Activated T-cell treated with anti-CD3 and anti-CD28 coated beads, Interleukin-2, amount 50 U/mL, for 24 hours (primary cell): ENCODE results near the gene THEM5.

Experiments
- DNase-seq: peaks from one replicate; pipeline ENCODE4 v3.0.0-alpha.2; 2020
- H3K27ac Mint-ChIP-seq: 2 replicates; pipeline ENCODE4 v1.8.0; 2020; ENCODE audit warnings: mild to moderate bottlenecking, mixed read lengths
- H3K27me3 Mint-ChIP-seq: 2 replicates; pipeline ENCODE4 v1.8.0; 2020; ENCODE audit warnings: mixed read lengths
- H3K36me3 Mint-ChIP-seq: 2 replicates; pipeline ENCODE4 v1.8.0; 2020; ENCODE audit warnings: low read depth, mixed read lengths
- H3K4me1 Mint-ChIP-seq: 2 replicates; pipeline ENCODE4 v1.8.0; 2020; ENCODE audit warnings: low read depth, mixed read lengths
- H3K4me3 Mint-ChIP-seq: 2 replicates; pipeline ENCODE4 v1.8.0; 2020; ENCODE audit warnings: mild to moderate bottlenecking, moderate library complexity, mixed read lengths
- H3K9me3 Mint-ChIP-seq: 2 replicates; pipeline ENCODE4 v1.8.0; 2020; ENCODE audit warnings: mixed read lengths

The THEM5 gene

GRCh38 chr1:151814426-151814825, 39.1 kb downstream of the THEM5 start:
- Mint-ChIP-seq H3K27ac (no peak overlapping the region), H3K4me3 (no peak overlapping the region), H3K9me3 (no peaks in the 10 kb centered on the region), H3K27me3 (no peaks in the 10 kb centered on the region), H3K4me1 (peaks cover 36% of the 10 kb centered on the region), H3K36me3 (no peaks in the 10 kb centered on the region)
- no peak for DNase-seq

- peaks cover 32% of the 10 kb centered on the region for H3K4me1 Mint-ChIP-seq
- DNase-seq = no peak
- no peaks in the 10 kb centered on the region for H3K9me3 Mint-ChIP-seq
- H3K36me3 Mint-ChIP-seq = no peaks in the 10 kb centered on the region
- no peak overlapping the region for H3K27ac Mint-ChIP-seq
- H3K27me3 Mint-ChIP-seq = no peaks in the 10 kb centered on the region
- H3K4me3 Mint-ChIP-seq = no peak overlapping the region
Observed at GRCh38 chr1:151813271-151813977, 40.1 kb downstream of the THEM5 start.

GRCh38 chr1:151811181-151811580, 42.3 kb downstream of the THEM5 start:
- H3K27me3 Mint-ChIP-seq = no peaks in the 10 kb centered on the region
- no peak overlapping the region for H3K27ac Mint-ChIP-seq
- H3K36me3 Mint-ChIP-seq = no peaks in the 10 kb centered on the region

GRCh38 chr1:151809985-151810556, 43.4 kb downstream of the THEM5 start:
- Mint-ChIP-seq H3K27ac (no peak overlapping the region), H3K4me1 (peaks cover 9% of the 10 kb centered on the region), H3K36me3 (no peaks in the 10 kb centered on the region), H3K27me3 (no peaks in the 10 kb centered on the region), H3K9me3 (no peaks in the 10 kb centered on the region), H3K4me3 (no peak overlapping the region)
- DNase-seq = no peak

More at GRCh38 chr1:151811181-151811580, 42.3 kb downstream of the THEM5 start:
- no peak overlapping the region for H3K4me3 Mint-ChIP-seq
- H3K9me3 Mint-ChIP-seq = no peaks in the 10 kb centered on the region
- no peak for DNase-seq
- H3K4me1 Mint-ChIP-seq = peaks cover 20% of the 10 kb centered on the region

GRCh38 chr1:151809290-151809984, 44.1 kb downstream of the THEM5 start:
- no peaks in the 10 kb centered on the region for H3K27me3 Mint-ChIP-seq
- no peak overlapping the region for H3K4me3 Mint-ChIP-seq
- peaks cover 4% of the 10 kb centered on the region for H3K4me1 Mint-ChIP-seq
- no peaks in the 10 kb centered on the region for H3K9me3 Mint-ChIP-seq
- H3K27ac Mint-ChIP-seq = no peak overlapping the region
- H3K36me3 Mint-ChIP-seq = no peaks in the 10 kb centered on the region
- no peak for DNase-seq

GRCh38 chr1:151807766-151808165, 45.7 kb downstream of the THEM5 start:
- H3K27ac Mint-ChIP-seq = no peak overlapping the region
- peaks cover 3% of the 10 kb centered on the region for H3K4me1 Mint-ChIP-seq
- DNase-seq = no peak
- H3K36me3 Mint-ChIP-seq = no peaks in the 10 kb centered on the region
- no peaks in the 10 kb centered on the region for H3K9me3 Mint-ChIP-seq
- no peaks in the 10 kb centered on the region for H3K27me3 Mint-ChIP-seq
- no peak overlapping the region for H3K4me3 Mint-ChIP-seq

- no peak overlapping the region for H3K4me3 Mint-ChIP-seq
- DNase-seq = no peak
- no peaks in the 10 kb centered on the region for H3K27me3 Mint-ChIP-seq
- no peaks in the 10 kb centered on the region for H3K36me3 Mint-ChIP-seq
- H3K4me1 Mint-ChIP-seq = no peaks in the 10 kb centered on the region
- no peak overlapping the region for H3K27ac Mint-ChIP-seq
- no peaks in the 10 kb centered on the region for H3K9me3 Mint-ChIP-seq
Observed at GRCh38 chr1:151807131-151807530, 46.4 kb downstream of the THEM5 start.

- Mint-ChIP-seq H3K27ac (no peak overlapping the region), H3K9me3 (no peaks in the 10 kb centered on the region), H3K27me3 (no peaks in the 10 kb centered on the region), H3K4me1 (no peaks in the 10 kb centered on the region), H3K36me3 (no peaks in the 10 kb centered on the region), H3K4me3 (no peak overlapping the region)
- no peak for DNase-seq
Observed at GRCh38 chr1:151806170-151806569, 47.3 kb downstream of the THEM5 start.

- Mint-ChIP-seq H3K27ac (no peak within 1 kb of the TSS), H3K4me1 (peaks cover 3% of the 10 kb centered on the region), H3K9me3 (no peaks in the 10 kb centered on the region), H3K4me3 (no peak within 1 kb of the TSS), H3K36me3 (no peaks in the 10 kb centered on the region), H3K27me3 (no peaks in the 10 kb centered on the region)
- no peak for DNase-seq
Observed at GRCh38 chr1:151805066-151805820, 48.3 kb downstream of the THEM5 start, which contains the start of gene LINGO4. TSS of gene LINGO4 (minus strand) at chr1:151805419. CDS start at chr1:151802704, 2,715 bp downstream.

- Mint-ChIP-seq H3K9me3 (no peaks in the 10 kb centered on the region), H3K4me1 (peaks cover 3% of the 10 kb centered on the region), H3K4me3 (no peak overlapping the region), H3K27ac (no peak overlapping the region), H3K27me3 (no peaks in the 10 kb centered on the region), H3K36me3 (no peaks in the 10 kb centered on the region)
- no peak for DNase-seq
Observed at GRCh38 chr1:151803915-151804314, 49.6 kb downstream of the THEM5 start.

GRCh38 chr1:151803164-151803563, 50.3 kb downstream of the THEM5 start:
- Mint-ChIP-seq H3K9me3 (no peaks in the 10 kb centered on the region), H3K4me1 (peaks cover 3% of the 10 kb centered on the region), H3K36me3 (no peaks in the 10 kb centered on the region), H3K27me3 (no peaks in the 10 kb centered on the region), H3K4me3 (no peak overlapping the region), H3K27ac (no peak overlapping the region)
- no peak for DNase-seq

GRCh38 chr1:151802372-151802771, 51.1 kb downstream of the THEM5 start:
- no peaks in the 10 kb centered on the region for H3K36me3 Mint-ChIP-seq
- DNase-seq = no peak
- no peak overlapping the region for H3K4me3 Mint-ChIP-seq
- no peaks in the 10 kb centered on the region for H3K27me3 Mint-ChIP-seq
- H3K27ac Mint-ChIP-seq = no peak overlapping the region
- peaks cover 3% of the 10 kb centered on the region for H3K4me1 Mint-ChIP-seq
- H3K9me3 Mint-ChIP-seq = no peaks in the 10 kb centered on the region

- H3K36me3 Mint-ChIP-seq = no peaks in the 10 kb centered on the region
- H3K27me3 Mint-ChIP-seq = no peaks in the 10 kb centered on the region
- H3K4me3 Mint-ChIP-seq = no peak overlapping the region
- no peaks in the 10 kb centered on the region for H3K9me3 Mint-ChIP-seq
- peaks cover 3% of the 10 kb centered on the region for H3K4me1 Mint-ChIP-seq
- no peak overlapping the region for H3K27ac Mint-ChIP-seq
- DNase-seq = no peak
Observed at GRCh38 chr1:151801846-151802245, 51.7 kb downstream of the THEM5 start.

- DNase-seq = no peak
- Mint-ChIP-seq H3K27ac (no peak overlapping the region), H3K4me3 (no peak overlapping the region), H3K9me3 (no peaks in the 10 kb centered on the region), H3K36me3 (no peaks in the 10 kb centered on the region), H3K27me3 (no peaks in the 10 kb centered on the region), H3K4me1 (peaks cover 3% of the 10 kb centered on the region)
Observed at GRCh38 chr1:151801310-151801820, 52.1 kb downstream of the THEM5 start.
